GM10266 (cell line): ENCODE results near the gene YBX3.

Experiments
- DNase-seq: peaks from one replicate; pipeline ENCODE4 v3.0.0; 2012; ENCODE audit errors: extremely low spot score
- TF ChIP-seq, protein P1 (sequence below): IDR thresholded peaks from 2 replicates; pipeline ENCODE4 v1.5.1; 2012; ENCODE audit warnings: mild to moderate bottlenecking, low read depth; ENCODE audit not compliant: control insufficient read depth, insufficient read depth; ENCODE audit errors: missing control alignments

YBX3 gene

DNA sequence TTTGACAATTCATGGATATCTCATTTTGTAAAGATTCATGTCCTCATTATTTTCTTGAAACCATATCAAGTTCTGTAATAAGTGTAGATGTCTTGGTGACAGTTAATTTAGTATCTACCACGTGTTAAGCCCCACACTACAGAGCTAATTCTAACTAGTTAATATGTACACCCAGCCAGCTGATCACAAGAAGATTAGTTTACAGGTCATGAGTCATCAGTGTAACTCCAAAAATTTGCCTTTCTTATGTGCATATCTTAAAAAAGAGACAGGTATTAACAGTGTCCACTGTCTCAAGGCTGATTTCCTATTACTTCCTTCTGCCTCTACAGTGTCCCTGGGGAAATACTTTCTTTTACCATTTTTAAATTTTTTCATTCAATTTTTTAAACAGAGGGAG is 13.3 kb upstream of the YBX3 start:
- TF ChIP-seq, protein P1, sequence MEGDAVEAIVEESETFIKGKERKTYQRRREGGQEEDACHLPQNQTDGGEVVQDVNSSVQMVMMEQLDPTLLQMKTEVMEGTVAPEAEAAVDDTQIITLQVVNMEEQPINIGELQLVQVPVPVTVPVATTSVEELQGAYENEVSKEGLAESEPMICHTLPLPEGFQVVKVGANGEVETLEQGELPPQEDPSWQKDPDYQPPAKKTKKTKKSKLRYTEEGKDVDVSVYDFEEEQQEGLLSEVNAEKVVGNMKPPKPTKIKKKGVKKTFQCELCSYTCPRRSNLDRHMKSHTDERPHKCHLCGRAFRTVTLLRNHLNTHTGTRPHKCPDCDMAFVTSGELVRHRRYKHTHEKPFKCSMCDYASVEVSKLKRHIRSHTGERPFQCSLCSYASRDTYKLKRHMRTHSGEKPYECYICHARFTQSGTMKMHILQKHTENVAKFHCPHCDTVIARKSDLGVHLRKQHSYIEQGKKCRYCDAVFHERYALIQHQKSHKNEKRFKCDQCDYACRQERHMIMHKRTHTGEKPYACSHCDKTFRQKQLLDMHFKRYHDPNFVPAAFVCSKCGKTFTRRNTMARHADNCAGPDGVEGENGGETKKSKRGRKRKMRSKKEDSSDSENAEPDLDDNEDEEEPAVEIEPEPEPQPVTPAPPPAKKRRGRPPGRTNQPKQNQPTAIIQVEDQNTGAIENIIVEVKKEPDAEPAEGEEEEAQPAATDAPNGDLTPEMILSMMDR = no peak
- no peak for DNase-seq

DNA sequence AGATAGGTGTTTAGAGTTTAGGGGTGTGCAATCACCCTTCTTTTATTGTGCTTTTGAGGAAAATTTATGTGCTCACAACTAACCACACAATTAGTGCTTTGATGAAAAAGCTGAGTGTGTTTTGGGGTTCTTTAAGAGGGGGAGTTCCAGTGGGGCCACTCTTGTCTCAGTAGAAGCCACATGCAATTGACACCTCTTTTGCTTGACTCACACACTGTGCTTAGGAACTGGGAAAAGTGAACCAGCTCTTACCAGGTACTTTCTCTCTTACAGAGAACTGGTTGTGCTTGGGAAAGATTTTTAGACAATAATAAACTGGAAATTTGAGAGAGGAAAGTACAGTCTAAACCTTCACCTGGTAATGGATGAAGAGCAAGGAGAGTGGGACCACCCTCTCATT is 12.3 kb upstream of the YBX3 start:
- DNase-seq = no peak
- TF ChIP-seq, protein P1 = no peak

DNA sequence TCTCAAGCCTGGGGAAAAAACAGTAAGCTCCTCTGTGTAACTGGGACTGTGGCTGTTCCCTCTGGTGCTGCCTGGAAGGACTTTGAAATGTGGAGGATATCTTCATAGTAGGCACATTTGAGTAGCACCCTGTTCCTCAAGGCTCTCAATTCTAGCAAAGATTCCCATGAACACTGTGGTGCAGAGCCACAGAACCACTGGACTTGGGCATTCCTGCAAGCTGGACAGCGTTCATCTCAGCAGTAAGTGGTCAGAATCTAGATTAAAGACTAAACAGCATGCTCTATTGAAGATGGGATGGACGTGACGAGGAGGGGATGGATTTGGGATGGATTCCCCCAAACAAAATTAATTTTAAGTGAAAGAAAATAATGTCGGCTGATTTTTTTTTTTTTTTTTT is 9.4 kb upstream of the YBX3 start:
- TF ChIP-seq, protein P1 = no peak
- no peak for DNase-seq

DNA sequence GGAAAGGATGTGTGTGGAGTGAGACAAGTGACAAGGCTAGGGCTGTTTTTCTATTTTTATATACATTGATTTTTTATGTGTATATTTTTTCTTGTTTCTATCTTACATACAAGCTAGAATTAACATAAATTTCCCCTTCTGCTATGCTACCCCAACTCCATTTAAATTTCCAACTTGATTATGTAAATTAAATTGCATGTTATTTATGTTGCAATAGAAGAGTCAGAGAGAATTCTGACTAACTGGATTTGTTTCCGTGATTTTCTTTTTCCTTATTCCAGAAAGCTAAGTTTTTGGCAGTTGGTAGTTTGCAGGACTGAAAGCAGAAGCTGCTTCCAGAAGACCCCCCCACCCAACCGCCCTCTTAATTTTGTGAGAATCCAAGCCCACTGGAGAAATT is 8.9 kb upstream of the YBX3 start:
- no peak for DNase-seq

DNA sequence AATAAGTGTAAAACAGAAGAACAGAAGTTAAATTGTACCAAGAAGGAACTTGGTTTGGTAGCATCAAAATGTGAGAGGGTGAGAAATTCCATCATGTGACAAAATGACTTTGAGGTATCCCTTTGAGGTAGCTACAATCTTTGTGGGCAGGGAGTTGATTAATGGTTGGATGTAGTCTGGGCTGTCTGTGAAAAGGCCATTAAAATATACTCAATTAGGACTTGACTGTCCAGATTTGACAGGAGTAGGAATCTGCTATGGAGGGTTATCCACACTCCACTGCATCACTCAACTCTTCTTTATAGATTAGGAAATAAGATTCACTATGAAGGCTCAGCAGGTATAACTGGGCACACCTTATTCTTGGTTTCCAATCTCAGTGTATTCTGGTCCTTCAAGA is 7.4 kb upstream of the YBX3 start:
- TF ChIP-seq, protein P1 = no peak

More for the DNA sequence above, 8.9 kb upstream of the YBX3 start:
- TF ChIP-seq, protein P1 = no peak

DNA sequence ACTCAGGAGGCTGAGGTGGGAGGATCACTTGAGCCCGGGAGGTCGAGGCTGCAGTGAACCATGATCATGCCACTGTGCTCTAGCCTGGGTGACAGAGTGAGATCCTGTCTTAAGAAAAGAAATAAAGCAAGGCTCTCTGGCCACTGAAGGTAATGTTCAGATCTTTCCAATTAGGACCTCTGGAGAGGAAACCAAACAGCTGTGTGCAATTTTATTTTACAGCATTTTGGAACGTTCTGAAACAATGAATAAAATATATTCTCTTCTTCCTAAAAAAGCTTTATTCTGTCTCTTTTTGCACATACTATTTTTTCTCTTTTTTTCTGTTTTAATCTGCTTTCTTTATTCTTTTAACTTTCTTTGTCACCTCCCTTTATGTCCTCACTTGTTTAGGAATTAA is 5.0 kb upstream of the YBX3 start:
- TF ChIP-seq, protein P1 = no peak
- DNase-seq = no peak

More for the DNA sequence above, 7.4 kb upstream of the YBX3 start:
- no peak for DNase-seq

DNA sequence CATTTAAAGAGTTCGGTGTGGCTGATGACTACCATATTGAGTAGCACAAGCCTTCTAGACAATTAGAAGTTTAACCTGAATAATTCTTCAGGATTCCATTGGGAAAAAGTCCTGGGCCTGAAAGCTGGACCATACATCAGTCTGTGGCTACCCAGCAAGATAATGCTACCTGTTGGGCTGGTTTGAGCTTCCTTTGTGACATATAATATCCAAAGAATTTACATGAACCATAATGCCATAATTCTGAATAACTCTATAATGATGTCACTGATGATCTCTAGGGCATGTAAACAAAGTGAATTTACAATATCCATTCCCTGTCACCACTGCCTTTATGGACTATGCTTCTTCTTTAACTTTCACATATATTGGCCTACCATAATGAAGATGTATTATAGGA is 3.8 kb upstream of the YBX3 start:
- TF ChIP-seq, protein P1 = no peak
- no peak for DNase-seq

DNA sequence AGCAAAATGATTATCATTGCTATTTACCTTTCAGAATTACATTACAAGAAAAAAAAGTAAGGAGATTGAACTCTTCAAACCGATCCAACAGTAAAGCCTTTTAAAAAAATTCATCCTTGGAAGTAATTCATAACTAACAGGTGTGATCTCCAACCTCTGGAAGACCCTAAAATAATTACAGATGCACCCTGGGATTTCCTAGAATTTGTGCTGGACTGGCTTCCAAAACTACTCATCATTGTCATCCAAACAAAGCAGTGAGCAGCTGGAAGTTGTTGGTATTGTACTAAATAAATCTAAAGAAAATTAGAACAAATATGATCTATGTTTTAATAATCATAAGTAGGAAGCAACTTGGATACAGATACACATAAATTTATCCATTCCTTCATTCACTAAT is 1.9 kb upstream of the YBX3 start:
- no peak for DNase-seq
- TF ChIP-seq, protein P1 = no peak
